A549 (cell line): ENCODE measurements around the gene ANKRD55. TPM values are rescaled to one million over a fixed set of nuclear protein-coding genes. Genes with fewer than 3 reads are reported as not detected.
A peak's percentile ranks its signal among the peaks of the same experiment; 100 is the strongest.

Experiments used
- ATAC-seq, 2 experiments: fragments of 200-7000 bp in 1 of 2; fragments of >200 bp in 1 of 2; cut with Nextera tagmentation in 1 of 2; cut with Tn5 transposase in 1 of 2; 3 replicates each; pipeline versions ENCODE4 v1.8.0 to v1.9.1; 2018 to 2020; ENCODE audit warnings: mild to moderate bottlenecking in 1 of 2, moderate library complexity in 1 of 2
- CTCF ChIA-PET: fragments of 300-600 bp; sonication (Branson Sonifier 250); formaldehyde crosslinking; extraction: SDS; loops from one replicate; lab custom pipeline; 2021; ENCODE audit warnings: antibody characterized with exemption, inconsistent platforms; lab: Yijun Ruan, JAX
- POLR2A ChIA-PET: fragments of 350-600 bp; formaldehyde crosslinking; extraction: SDS; loops from one replicate; lab custom pipeline; 2021; ENCODE audit warnings: antibody characterized with exemption, inconsistent platforms; lab: Yijun Ruan, JAX
- DNase-seq, 2 experiments: peaks; one replicate each; pipeline versions ENCODE4 v3.0.0 to v3.0.0-alpha.2; 2011 to 2016; ENCODE audit warnings: low read depth in 1 of 2, low spot score in 1 of 2
- FAIRE-seq: peaks from 2 replicates; lab custom pipeline; 2011; peaks lifted over from hg19 to GRCh38; lab: Jason Lieb, UNC
- H3K27ac ChIP-seq, 2 experiments: fragments of >200 bp; sonication (Bioruptor Twin); formaldehyde crosslinking; 3 replicates each; pipeline ENCODE4 v1.5.1; 2016 to 2017
- H3K4me1 ChIP-seq: fragments of >200 bp; sonication (Bioruptor Twin); formaldehyde crosslinking; 3 replicates; pipeline ENCODE4 v1.6.1; 2016
- H3K4me2 ChIP-seq: fragments of >200 bp; sonication (Bioruptor Twin); formaldehyde crosslinking; 3 replicates; pipeline ENCODE4 v1.6.1; 2016
- H3K4me3 ChIP-seq: fragments of >200 bp; sonication (Bioruptor Twin); formaldehyde crosslinking; 3 replicates; pipeline ENCODE4 v1.5.1; 2016
- H3K9me3 ChIP-seq: fragments of >200 bp; sonication (Bioruptor Twin); formaldehyde crosslinking; 3 replicates; pipeline ENCODE4 v1.6.1; 2016
- CHD4 ChIP-seq: fragments of 200-600 bp; sonication (generic); IDR thresholded peaks from 2 replicates; pipeline ENCODE4 v1.6.1; 2016; ENCODE audit warnings: antibody characterized with exemption, mild to moderate bottlenecking, borderline replicate concordance
- EHF ChIP-seq: fragments of 250-450 bp; sonication (Bioruptor Pico); IDR thresholded peaks from 2 replicates; pipeline ENCODE4 v1.5.0; 2020; ENCODE audit warnings: mild to moderate bottlenecking
- HOXA7 ChIP-seq: fragments of 250-450 bp; sonication (Bioruptor Pico); IDR thresholded peaks from 2 replicates; pipeline ENCODE4 v1.5.0; 2020; ENCODE audit warnings: mild to moderate bottlenecking, moderate library complexity
- JUNB ChIP-seq: fragments of >200 bp; sonication (Bioruptor Twin); formaldehyde crosslinking; IDR thresholded peaks from 2 replicates; pipeline ENCODE4 v1.6.1; 2016
- MAFK ChIP-seq: fragments of 450-650 bp; IDR thresholded peaks from 2 replicates; pipeline ENCODE4 v1.6.1; 2014; ENCODE audit not compliant: partially characterized antibody
- NFE2L2 ChIP-seq: fragments of 150-350 bp; conservative IDR thresholded peaks from 2 replicates; pipeline ENCODE4 v1.6.1; 2014; ENCODE audit warnings: low read length
- RARB ChIP-seq: fragments of 250-450 bp; sonication (Bioruptor Pico); IDR thresholded peaks from 2 replicates; pipeline ENCODE4 v1.8.0; 2021; ENCODE audit warnings: mild to moderate bottlenecking, moderate library complexity
- TP53 ChIP-seq: fragments of 250-450 bp; sonication (Bioruptor Pico); IDR thresholded peaks from 2 replicates; pipeline ENCODE4 v1.5.0; 2021; ENCODE audit warnings: mild to moderate bottlenecking, moderate library complexity
- ZFP36 ChIP-seq: fragments of 450-650 bp; IDR thresholded peaks from 2 replicates; pipeline ENCODE4 v1.6.1; 2014; ENCODE audit warnings: borderline replicate concordance; ENCODE audit not compliant: partially characterized antibody
- ZNF302 ChIP-seq: fragments of 250-450 bp; sonication (Bioruptor Pico); IDR thresholded peaks from 2 replicates; pipeline ENCODE4 v1.9.0; 2021; ENCODE audit warnings: inconsistent platforms, mild to moderate bottlenecking, moderate library complexity
- WGBS: methylation state at CpG from one replicate; pipeline ENCODE4 v1.1.6; 2017; ENCODE audit errors: missing lambda C conversion rate; 5-methylcytosine and 5-hydroxymethylcytosine counted together
- polyA plus RNA-seq, 4 experiments: library from polyadenylated mRNA; depleted of rRNA in 3 of 4; stranded (reverse); fragments of >200 nt; fragmentation: RNase III in 1 of 4; extraction: RNeasy Plus Mini Kit Qiagen cat#74134 plus additional on column Dnase treatment in 1 of 4; gene quantifications; 2 replicates in 3 of 4; 3 replicates in 1 of 4; pipeline ENCODE4 v1.2.3, GENCODE V29; 2011 to 2017
- TF ChIP-seq, protein P1 (sequence below): fragments of >200 bp; sonication (Bioruptor Twin); formaldehyde crosslinking; IDR thresholded peaks from 2 replicates; pipeline ENCODE4 v1.6.1; 2016
- TF ChIP-seq, protein P2 (sequence below): fragments of >200 bp; sonication (Bioruptor Twin); formaldehyde crosslinking; IDR thresholded peaks from 3 replicates; pipeline ENCODE4 v1.6.1; 2016
- TF ChIP-seq, protein P3 (sequence below): fragments of 200-600 bp; sonication (generic); IDR thresholded peaks from 2 replicates; pipeline ENCODE4 v1.6.1; 2016; ENCODE audit warnings: antibody characterized with exemption, mild to moderate bottlenecking, moderate library complexity
- TF ChIP-seq, protein P4 (sequence below): fragments of 250-450 bp; sonication (Bioruptor Pico); IDR thresholded peaks from 2 replicates; pipeline ENCODE4 v1.5.0; 2021; ENCODE audit warnings: mild to moderate bottlenecking, moderate library complexity, borderline replicate concordance
- TF ChIP-seq, protein P5 (sequence below): IDR thresholded peaks from 2 replicates; pipeline ENCODE4 v1.6.1; 2012
- TF ChIP-seq, protein P6 (sequence below): IDR thresholded peaks from 2 replicates; pipeline ENCODE4 v1.6.1; 2012
- TF ChIP-seq, protein P7 (sequence below): IDR thresholded peaks from 2 replicates; pipeline ENCODE4 v1.6.1; 2012; ENCODE audit warnings: low read depth, borderline replicate concordance

The ANKRD55 gene
- polyA plus RNA-seq, 2 of the 4 experiments (the other 2 are of a cell fraction): 0.10 to 0.30 TPM

DNA sequence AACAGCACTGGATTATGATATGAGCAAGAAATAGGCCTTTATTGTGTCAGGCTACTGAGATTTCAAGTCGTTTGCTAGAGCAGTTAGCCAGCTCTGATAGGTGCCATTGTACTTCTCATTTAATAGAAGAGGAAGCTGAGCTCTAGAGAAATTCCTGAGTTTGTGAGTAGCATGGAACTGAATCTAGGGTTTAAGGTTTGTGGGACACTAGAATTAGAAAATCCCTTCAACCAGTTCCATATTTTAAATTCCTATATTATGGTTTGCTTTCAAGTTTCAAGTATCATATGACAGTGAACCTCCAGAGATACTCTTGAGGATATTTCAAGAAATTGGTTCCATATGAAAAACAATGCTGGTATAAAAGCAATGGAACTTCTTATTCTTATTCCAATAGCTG, 87.6 kb downstream of the ANKRD55 start (continued):
- TF ChIP-seq, protein P1, sequence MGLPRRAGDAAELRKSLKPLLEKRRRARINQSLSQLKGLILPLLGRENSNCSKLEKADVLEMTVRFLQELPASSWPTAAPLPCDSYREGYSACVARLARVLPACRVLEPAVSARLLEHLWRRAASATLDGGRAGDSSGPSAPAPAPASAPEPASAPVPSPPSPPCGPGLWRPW: no peak
- TF ChIP-seq, protein P2, sequence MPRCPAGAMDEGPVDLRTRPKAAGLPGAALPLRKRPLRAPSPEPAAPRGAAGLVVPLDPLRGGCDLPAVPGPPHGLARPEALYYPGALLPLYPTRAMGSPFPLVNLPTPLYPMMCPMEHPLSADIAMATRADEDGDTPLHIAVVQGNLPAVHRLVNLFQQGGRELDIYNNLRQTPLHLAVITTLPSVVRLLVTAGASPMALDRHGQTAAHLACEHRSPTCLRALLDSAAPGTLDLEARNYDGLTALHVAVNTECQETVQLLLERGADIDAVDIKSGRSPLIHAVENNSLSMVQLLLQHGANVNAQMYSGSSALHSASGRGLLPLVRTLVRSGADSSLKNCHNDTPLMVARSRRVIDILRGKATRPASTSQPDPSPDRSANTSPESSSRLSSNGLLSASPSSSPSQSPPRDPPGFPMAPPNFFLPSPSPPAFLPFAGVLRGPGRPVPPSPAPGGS: no peak

DNA sequence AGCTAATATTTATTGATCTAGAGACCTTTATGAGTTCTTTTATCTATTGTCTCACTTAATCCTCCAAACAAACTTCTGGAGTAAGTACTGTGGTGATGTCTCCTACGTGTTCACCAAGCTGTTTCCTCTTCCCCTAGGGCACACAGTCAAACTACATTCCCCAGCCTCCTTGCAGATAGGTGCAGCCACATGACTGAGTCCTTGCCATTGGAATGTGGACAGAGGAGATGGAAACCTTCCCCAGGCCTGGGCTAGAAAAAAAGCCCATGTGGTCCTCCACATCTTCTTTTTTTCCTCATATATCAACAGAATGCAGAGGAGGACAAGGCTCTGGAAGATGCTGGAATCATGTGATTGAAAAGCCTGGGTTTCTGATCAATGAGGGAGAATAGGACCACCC, 88.0 kb downstream of the ANKRD55 start:
- Histone ChIP-seq H3K4me1 (peaks cover 20% of the 10 kb centered on the region), H3K27ac (0 out of 6 replicates have a peak overlapping the region, but pooled peaks of 1 of the 2 experiments have one; percentile 0), H3K4me3 (no peak overlapping the region), H3K9me3 (no peaks in the 10 kb centered on the region), H3K4me2 (no peak overlapping the region)
- TF ChIP-seq, protein P3, sequence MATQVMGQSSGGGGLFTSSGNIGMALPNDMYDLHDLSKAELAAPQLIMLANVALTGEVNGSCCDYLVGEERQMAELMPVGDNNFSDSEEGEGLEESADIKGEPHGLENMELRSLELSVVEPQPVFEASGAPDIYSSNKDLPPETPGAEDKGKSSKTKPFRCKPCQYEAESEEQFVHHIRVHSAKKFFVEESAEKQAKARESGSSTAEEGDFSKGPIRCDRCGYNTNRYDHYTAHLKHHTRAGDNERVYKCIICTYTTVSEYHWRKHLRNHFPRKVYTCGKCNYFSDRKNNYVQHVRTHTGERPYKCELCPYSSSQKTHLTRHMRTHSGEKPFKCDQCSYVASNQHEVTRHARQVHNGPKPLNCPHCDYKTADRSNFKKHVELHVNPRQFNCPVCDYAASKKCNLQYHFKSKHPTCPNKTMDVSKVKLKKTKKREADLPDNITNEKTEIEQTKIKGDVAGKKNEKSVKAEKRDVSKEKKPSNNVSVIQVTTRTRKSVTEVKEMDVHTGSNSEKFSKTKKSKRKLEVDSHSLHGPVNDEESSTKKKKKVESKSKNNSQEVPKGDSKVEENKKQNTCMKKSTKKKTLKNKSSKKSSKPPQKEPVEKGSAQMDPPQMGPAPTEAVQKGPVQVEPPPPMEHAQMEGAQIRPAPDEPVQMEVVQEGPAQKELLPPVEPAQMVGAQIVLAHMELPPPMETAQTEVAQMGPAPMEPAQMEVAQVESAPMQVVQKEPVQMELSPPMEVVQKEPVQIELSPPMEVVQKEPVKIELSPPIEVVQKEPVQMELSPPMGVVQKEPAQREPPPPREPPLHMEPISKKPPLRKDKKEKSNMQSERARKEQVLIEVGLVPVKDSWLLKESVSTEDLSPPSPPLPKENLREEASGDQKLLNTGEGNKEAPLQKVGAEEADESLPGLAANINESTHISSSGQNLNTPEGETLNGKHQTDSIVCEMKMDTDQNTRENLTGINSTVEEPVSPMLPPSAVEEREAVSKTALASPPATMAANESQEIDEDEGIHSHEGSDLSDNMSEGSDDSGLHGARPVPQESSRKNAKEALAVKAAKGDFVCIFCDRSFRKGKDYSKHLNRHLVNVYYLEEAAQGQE: no peak
- no peak for TF ChIP-seq NFE2L2
- no peak for TF ChIP-seq CHD4
- no peak for TF ChIP-seq EHF (CRISPR knock-in tag)
- TF ChIP-seq MAFK: no peak
- no peak for TF ChIP-seq TP53 (CRISPR knock-in tag)
- TF ChIP-seq ZNF302 (CRISPR knock-in tag): no peak
- TF ChIP-seq, protein P4, sequence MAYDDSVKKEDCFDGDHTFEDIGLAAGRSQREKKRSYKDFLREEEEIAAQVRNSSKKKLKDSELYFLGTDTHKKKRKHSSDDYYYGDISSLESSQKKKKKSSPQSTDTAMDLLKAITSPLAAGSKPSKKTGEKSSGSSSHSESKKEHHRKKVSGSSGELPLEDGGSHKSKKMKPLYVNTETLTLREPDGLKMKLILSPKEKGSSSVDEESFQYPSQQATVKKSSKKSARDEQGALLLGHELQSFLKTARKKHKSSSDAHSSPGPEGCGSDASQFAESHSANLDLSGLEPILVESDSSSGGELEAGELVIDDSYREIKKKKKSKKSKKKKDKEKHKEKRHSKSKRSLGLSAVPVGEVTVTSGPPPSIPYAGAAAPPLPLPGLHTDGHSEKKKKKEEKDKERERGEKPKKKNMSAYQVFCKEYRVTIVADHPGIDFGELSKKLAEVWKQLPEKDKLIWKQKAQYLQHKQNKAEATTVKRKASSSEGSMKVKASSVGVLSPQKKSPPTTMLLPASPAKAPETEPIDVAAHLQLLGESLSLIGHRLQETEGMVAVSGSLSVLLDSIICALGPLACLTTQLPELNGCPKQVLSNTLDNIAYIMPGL (CRISPR knock-in tag): no peak
- TF ChIP-seq RARB: no peak
- no peak for FAIRE-seq
- 0 out of 6 replicates have a peak, but pooled peaks of 1 of the 2 experiments have one; percentile 36 for ATAC-seq
- no peak for DNase-seq
- WGBS: 52% methylated on average over 1 of the region's 1 CpG
- ChIA-PET POLR2A (no interaction called here), CTCF (no interaction called here)

DNA sequence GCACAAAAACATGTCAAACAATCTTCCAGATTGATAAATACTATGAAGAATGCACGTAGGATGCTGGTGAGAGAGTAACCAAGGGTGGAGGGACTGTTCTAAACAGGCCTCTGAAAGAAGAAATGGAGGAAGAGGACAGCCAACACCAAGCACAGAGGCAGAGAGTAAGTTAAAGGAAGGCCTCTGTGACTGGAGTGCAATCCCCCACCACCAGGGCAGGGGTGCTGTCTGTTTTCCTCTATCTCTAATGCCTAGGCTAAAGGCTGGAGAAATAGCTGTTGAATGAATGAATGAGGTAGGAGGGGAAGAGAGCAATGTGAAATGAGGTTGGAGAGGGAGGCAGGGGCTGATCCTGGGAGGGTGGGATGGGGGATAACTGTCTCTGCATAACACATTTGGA, 88.9 kb downstream of the ANKRD55 start:
- WGBS: 80% methylated on average over 1 of the region's 1 CpG
- H3K4me2 ChIP-seq: no peak overlapping the region
- ChIA-PET POLR2A (no interaction called here), CTCF (interaction anchor here (0.6 to 1.1 kb wide), 2 partner anchors 14 to 208 kb away, joined by 3 to 4 read pairs; no protein-coding TSS in a partner anchor)
- TF ChIP-seq, protein P5, sequence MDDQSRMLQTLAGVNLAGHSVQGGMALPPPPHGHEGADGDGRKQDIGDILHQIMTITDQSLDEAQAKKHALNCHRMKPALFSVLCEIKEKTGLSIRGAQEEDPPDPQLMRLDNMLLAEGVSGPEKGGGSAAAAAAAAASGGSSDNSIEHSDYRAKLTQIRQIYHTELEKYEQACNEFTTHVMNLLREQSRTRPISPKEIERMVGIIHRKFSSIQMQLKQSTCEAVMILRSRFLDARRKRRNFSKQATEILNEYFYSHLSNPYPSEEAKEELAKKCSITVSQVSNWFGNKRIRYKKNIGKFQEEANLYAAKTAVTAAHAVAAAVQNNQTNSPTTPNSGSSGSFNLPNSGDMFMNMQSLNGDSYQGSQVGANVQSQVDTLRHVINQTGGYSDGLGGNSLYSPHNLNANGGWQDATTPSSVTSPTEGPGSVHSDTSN: no peak
- TF ChIP-seq HOXA7: no peak
- TF ChIP-seq, protein P6, sequence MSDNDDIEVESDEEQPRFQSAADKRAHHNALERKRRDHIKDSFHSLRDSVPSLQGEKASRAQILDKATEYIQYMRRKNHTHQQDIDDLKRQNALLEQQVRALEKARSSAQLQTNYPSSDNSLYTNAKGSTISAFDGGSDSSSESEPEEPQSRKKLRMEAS: no peak
- TF ChIP-seq JUNB: no peak
- TF ChIP-seq ZFP36: no peak
- TF ChIP-seq, protein P7, sequence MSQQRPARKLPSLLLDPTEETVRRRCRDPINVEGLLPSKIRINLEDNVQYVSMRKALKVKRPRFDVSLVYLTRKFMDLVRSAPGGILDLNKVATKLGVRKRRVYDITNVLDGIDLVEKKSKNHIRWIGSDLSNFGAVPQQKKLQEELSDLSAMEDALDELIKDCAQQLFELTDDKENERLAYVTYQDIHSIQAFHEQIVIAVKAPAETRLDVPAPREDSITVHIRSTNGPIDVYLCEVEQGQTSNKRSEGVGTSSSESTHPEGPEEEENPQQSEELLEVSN: no peak
- TF ChIP-seq CHD4: no peak
- no peak for FAIRE-seq
- H3K4me3 ChIP-seq: no peak overlapping the region
- no peak overlapping the region for H3K27ac ChIP-seq
- DNase-seq: no peak
- peaks cover 20% of the 10 kb centered on the region for H3K4me1 ChIP-seq
- ATAC-seq: peak; percentile 43 to 47; a peak in 2 of 6 replicates
- H3K9me3 ChIP-seq: no peaks in the 10 kb centered on the region
